Immature natural killer cell (primary cell): ENCODE results near the gene SPINK9. TPM values are rescaled to one million over a fixed set of nuclear protein-coding genes. Genes with fewer than 3 reads are reported as not detected.

Experiments
- DNase-seq, 3 donors: peaks; one replicate each; pipeline ENCODE4 v3.0.0; 2022; ENCODE audit warnings: mixed read lengths in 1 of 3
- H3K27ac Mint-ChIP-seq, 6 donors: one replicate each; pipeline ENCODE4 v1.8.0; 2020; ENCODE audit warnings: mixed read lengths in 6 of 6, mild to moderate bottlenecking in 5 of 6, inconsistent platforms in 4 of 6, moderate library complexity in 3 of 6
- H3K27me3 Mint-ChIP-seq, 3 donors: one replicate each; pipeline ENCODE4 v1.8.0; 2020 to 2021; ENCODE audit warnings: low read depth in 3 of 3, mild to moderate bottlenecking in 3 of 3, mixed read lengths in 3 of 3, moderate library complexity in 3 of 3, inconsistent platforms in 1 of 3
- H3K36me3 Mint-ChIP-seq, 3 donors: one replicate each; pipeline ENCODE4 v1.8.0; 2020; ENCODE audit warnings: mixed read lengths in 3 of 3, inconsistent platforms in 2 of 3, mild to moderate bottlenecking in 2 of 3
- H3K4me1 Mint-ChIP-seq, 2 donors: one replicate each; pipeline ENCODE4 v1.8.0; 2020; ENCODE audit warnings: inconsistent platforms in 2 of 2, mild to moderate bottlenecking in 2 of 2, mixed read lengths in 2 of 2, moderate library complexity in 1 of 2
- H3K4me3 Mint-ChIP-seq, 5 donors: one replicate each; pipeline ENCODE4 v1.8.0; 2020; ENCODE audit warnings: mild to moderate bottlenecking in 5 of 5, mixed read lengths in 5 of 5, inconsistent platforms in 3 of 5, moderate library complexity in 3 of 5
- H3K9me3 Mint-ChIP-seq, 6 donors: one replicate each; pipeline ENCODE4 v1.8.0; 2020; ENCODE audit warnings: mild to moderate bottlenecking in 6 of 6, mixed read lengths in 6 of 6, inconsistent platforms in 4 of 6, moderate library complexity in 3 of 6
- polyA plus RNA-seq, 3 donors: library from polyadenylated mRNA; unstranded; fragments of 300-500 nt; fragmentation: Illumina TruSeq; gene quantifications; one replicate each; pipeline ENCODE4 v1.2.3, GENCODE V29; 2021

Gene SPINK9
- polyA plus RNA-seq, 3 donors from 2014 or later, result not detected

GRCh38 chr5:148336704-148337435 lies 1.5 kb downstream of the SPINK9 start:
- Mint-ChIP-seq H3K9me3 (peaks cover 0 to 6% (median 0%) of the 10 kb centered on the region in 6 donors), H3K27ac (no peak overlapping the region), H3K4me1 (no peaks in the 10 kb centered on the region), H3K27me3 (peaks cover 0 to 4% (median 0%) of the 10 kb centered on the region in 3 donors), H3K4me3 (no peak overlapping the region), H3K36me3 (peaks cover 0 to 2% (median 0%) of the 10 kb centered on the region in 3 donors)
- no peak for DNase-seq

- peaks cover 0 to 4% (median 3%) of the 10 kb centered on the region in 3 donors for H3K36me3 Mint-ChIP-seq
- no peaks in the 10 kb centered on the region for H3K9me3 Mint-ChIP-seq
- no peak for DNase-seq
- H3K4me1 Mint-ChIP-seq, result no peaks in the 10 kb centered on the region
- peaks cover 0 to 5% (median 0%) of the 10 kb centered on the region in 3 donors for H3K27me3 Mint-ChIP-seq
- no peak overlapping the region for H3K27ac Mint-ChIP-seq
- H3K4me3 Mint-ChIP-seq, result no peak overlapping the region
Measured at GRCh38 chr5:148342371-148343045, 7.1 kb downstream of the SPINK9 start.

DNA sequence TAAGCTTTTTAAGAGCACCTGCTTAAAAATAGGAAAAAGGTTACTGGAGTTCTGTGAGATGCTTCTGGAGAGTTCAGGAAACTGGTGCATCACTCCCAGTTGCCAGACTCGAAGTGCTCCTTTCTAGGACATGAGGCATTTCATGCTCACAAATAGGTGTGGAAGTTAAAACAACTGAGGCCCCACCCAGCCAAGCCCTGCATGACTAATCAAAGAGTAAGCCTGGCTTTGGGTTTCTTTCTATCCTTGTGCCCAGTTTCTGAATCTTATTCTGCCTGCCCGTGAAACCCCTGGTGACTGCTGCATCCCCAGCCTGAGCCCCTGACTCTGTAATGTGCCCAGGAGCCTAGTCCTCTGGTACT lies 7.7 kb downstream of the SPINK9 start:
- Mint-ChIP-seq H3K9me3 (no peaks in the 10 kb centered on the region), H3K27ac (no peak overlapping the region), H3K4me3 (no peak overlapping the region), H3K27me3 (peaks cover 0 to 5% (median 0%) of the 10 kb centered on the region in 3 donors), H3K4me1 (no peaks in the 10 kb centered on the region), H3K36me3 (peaks cover 0 to 4% (median 3%) of the 10 kb centered on the region in 3 donors)
- DNase-seq, result no peak

DNA sequence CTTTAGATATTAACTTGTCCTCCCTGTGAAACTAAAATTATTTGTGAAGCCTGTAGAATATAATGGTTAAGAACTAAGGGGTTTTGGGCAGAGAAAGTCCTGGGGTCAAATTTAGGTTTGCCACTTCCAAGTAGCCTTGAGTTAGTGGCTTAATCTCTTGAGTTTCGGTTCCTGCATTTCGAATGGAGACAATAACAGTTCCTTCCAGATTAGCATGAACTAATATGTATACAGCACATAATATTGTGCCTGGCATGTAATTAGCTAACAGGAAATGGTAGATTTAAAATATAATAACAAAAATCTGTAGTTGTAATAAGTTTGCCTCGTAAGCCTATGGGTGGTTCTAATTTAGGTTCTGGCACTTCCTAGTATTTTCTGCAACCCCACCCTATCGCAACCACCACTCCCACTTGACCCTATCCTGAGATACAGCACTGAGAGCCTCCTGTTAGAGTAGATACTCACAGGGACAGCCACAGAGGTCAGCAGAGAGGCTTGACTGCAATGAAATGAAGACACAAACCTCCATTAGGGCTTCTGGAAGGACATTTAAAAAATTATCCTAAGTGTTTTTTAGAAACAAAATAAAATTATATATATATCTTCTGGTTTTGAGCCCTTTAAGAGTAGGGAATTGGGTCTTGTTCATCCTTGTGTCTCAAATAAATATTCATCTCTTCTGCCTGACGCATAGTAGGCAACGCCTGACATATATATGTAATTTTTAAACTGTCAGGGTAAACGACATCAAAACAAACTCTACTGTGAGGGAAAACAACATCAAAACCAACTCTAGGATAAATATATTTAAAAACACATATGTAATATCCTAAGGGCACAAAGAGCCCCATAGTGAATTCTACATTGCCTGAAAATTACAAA lies 8.5 kb downstream of the SPINK9 start:
- no peaks in the 10 kb centered on the region for H3K9me3 Mint-ChIP-seq
- no peaks in the 10 kb centered on the region for H3K4me1 Mint-ChIP-seq
- H3K27ac Mint-ChIP-seq, result no peak overlapping the region

DNA sequence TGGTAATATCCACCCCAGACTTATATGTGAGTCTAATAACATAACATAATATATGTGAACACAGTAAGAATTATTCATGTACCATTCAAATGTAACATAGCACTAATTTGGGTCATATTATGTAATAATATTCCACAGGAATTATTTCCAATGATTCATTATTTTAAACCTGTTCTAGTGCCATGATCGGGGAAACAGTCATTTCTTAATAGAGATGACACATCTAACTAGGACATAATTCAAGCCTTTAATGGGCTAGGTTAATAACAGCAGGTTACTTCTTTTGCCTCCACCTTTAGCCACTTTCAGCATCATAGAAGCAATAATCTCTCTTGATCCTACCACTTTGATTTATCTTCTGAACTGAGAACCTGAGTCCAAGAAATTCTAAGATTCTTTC lies 12.3 kb downstream of the SPINK9 start:
- H3K27ac Mint-ChIP-seq, result no peak overlapping the region
- peaks cover 0 to 2% (median 0%) of the 10 kb centered on the region in 3 donors for H3K27me3 Mint-ChIP-seq
- no peak overlapping the region for H3K4me3 Mint-ChIP-seq
- H3K9me3 Mint-ChIP-seq, result no peaks in the 10 kb centered on the region
- H3K36me3 Mint-ChIP-seq, result peaks cover 0 to 1% (median 0%) of the 10 kb centered on the region in 3 donors
- no peak for DNase-seq
- H3K4me1 Mint-ChIP-seq, result no peaks in the 10 kb centered on the region

More for the DNA sequence above, 8.5 kb downstream of the SPINK9 start:
- Mint-ChIP-seq H3K36me3 (peaks cover 0 to 4% (median 3%) of the 10 kb centered on the region in 3 donors), H3K27me3 (peaks cover 0 to 3% (median 0%) of the 10 kb centered on the region in 3 donors), H3K4me3 (no peak overlapping the region)
- no peak for DNase-seq

DNA sequence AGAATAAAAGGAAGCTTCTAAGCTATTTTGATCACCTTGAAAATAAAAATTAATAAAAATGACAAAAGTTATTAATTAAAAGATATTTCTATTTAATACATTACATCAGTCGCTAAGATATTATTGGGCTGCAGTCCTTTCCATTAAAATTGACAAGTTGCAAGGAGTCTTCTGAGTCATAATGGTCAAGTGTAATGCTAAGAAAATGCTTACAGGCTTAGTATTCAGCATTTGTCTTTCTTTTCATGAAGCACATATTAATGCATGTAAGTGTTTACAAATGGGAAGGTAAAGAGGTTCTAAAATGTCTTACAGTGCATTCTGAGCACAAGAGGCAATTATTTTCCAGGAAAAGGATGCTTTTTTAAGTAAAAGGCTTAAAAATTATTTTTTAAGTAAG lies 17.3 kb downstream of the SPINK9 start:
- no peaks in the 10 kb centered on the region for H3K36me3 Mint-ChIP-seq
- no peaks in the 10 kb centered on the region for H3K9me3 Mint-ChIP-seq
- DNase-seq, result no peak
- no peak overlapping the region for H3K4me3 Mint-ChIP-seq
- H3K27ac Mint-ChIP-seq, result no peak overlapping the region
- peaks cover 0 to 11% (median 0%) of the 10 kb centered on the region in 3 donors for H3K27me3 Mint-ChIP-seq
- H3K4me1 Mint-ChIP-seq, result no peaks in the 10 kb centered on the region

GRCh38 chr5:148353634-148354033 lies 18.3 kb downstream of the SPINK9 start:
- H3K9me3 Mint-ChIP-seq, result no peaks in the 10 kb centered on the region
- H3K36me3 Mint-ChIP-seq, result no peaks in the 10 kb centered on the region
- no peak for DNase-seq
- peaks cover 0 to 11% (median 0%) of the 10 kb centered on the region in 3 donors for H3K27me3 Mint-ChIP-seq
- no peak overlapping the region for H3K4me3 Mint-ChIP-seq
- H3K27ac Mint-ChIP-seq, result no peak overlapping the region
- H3K4me1 Mint-ChIP-seq, result no peaks in the 10 kb centered on the region

DNA sequence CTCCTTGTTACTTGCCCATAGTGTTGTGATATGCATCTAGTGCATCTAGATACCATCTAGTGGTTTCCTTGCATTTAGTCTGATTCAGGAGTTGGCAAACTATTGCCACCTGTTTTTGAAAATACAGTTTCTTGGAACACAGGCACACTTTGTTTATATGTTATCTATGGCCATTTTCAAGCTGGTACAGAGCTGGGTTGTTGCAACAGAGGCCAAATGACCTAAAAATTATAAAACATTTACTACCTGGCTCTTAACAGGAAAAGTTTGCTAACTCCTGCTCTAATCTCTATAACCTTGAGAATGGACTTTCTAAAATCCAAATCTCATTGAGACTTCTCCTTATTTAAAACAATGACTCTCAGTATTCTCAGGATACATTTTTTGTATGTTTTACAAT lies 29.0 kb downstream of the SPINK9 start:
- H3K36me3 Mint-ChIP-seq, result peaks cover 0 to 7% (median 0%) of the 10 kb centered on the region in 3 donors

DNA sequence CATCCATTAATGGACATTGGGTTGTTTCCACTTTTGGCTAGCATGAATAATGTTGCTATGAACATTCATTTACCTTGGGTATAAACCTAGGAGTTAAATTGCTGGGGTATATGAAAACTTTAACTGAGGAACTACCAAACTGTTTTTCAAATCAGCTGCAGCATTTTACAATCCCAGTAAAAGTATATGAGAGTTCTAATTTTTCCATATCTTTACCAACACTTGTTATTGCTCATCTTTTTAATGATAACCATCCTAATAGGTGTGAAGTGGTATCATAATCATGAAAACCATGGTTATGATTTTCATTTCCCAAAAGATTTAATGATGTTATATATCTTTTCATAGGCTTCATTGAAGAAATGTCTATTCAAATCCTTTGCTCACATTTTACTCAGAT lies 32.9 kb downstream of the SPINK9 start:
- H3K27ac Mint-ChIP-seq, result no peak overlapping the region
- H3K9me3 Mint-ChIP-seq, result peaks cover 0 to 18% (median 6%) of the 10 kb centered on the region in 6 donors
- no peak for DNase-seq
- H3K4me3 Mint-ChIP-seq, result no peak overlapping the region
- H3K36me3 Mint-ChIP-seq, result peaks cover 4 to 7% (median 5%) of the 10 kb centered on the region in 3 donors
- H3K4me1 Mint-ChIP-seq, result no peaks in the 10 kb centered on the region
- peaks cover 0 to 10% (median 2%) of the 10 kb centered on the region in 3 donors for H3K27me3 Mint-ChIP-seq

More for the DNA sequence above, 29.0 kb downstream of the SPINK9 start:
- Mint-ChIP-seq H3K4me3 (no peak overlapping the region), H3K27me3 (peaks cover 0 to 7% (median 2%) of the 10 kb centered on the region in 3 donors), H3K4me1 (no peaks in the 10 kb centered on the region), H3K9me3 (peaks cover 0 to 13% (median 7%) of the 10 kb centered on the region in 6 donors), H3K27ac (no peak overlapping the region)
- no peak for DNase-seq

DNA sequence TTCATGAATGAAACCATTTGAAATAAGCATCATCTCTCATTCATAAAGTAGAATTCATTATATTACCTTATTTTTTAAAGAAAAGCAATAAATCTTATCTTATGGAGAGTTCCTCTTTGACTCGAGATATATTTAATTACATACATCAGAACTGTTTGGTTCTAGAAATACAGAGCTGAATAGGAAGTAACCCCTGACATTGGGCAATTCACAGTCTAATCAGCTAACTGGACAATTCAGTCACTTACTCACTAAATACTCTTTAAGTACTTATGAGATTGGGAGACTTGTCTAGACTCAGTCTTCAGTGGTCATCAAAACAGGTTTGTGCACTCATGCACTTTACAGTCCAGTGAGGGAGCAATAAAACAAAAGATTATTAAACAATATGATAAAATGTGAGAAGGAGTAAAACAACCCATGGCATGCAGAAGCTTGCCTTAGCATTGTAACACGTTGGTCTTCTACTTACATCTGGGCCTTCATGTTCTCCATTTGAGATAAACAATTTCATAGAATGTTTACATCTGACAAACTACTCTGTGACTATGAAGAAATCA lies 36.9 kb downstream of the SPINK9 start:
- peaks cover 7 to 9% (median 9%) of the 10 kb centered on the region in 3 donors for H3K36me3 Mint-ChIP-seq
- H3K27me3 Mint-ChIP-seq, result peaks cover 0 to 2% (median 0%) of the 10 kb centered on the region in 3 donors
- DNase-seq, result no peak
- no peaks in the 10 kb centered on the region for H3K4me1 Mint-ChIP-seq
- H3K9me3 Mint-ChIP-seq, result peaks cover 0 to 18% (median 6%) of the 10 kb centered on the region in 6 donors
- no peak overlapping the region for H3K4me3 Mint-ChIP-seq
- H3K27ac Mint-ChIP-seq, result no peak overlapping the region

DNA sequence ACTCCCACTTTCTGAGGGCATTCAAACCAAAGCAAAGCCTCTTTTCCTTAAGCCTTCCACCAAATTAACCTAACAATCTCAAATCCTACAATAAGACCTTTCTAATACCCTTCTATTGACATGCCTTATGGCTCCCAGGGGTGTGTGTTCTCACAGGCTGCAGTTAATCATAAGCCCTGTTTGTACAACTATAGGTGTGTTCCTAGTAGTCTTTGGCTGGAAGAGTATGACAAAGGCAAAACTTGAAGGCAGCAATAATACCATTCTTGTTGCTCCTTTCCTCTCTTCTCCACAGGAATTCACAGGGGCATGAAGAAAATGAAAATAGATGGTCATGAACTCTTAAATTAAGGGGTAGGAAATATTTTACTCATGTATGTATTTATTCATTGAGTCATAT lies 37.5 kb downstream of the SPINK9 start:
- DNase-seq, result no peak
- H3K27ac Mint-ChIP-seq, result no peak overlapping the region
- H3K9me3 Mint-ChIP-seq, result peaks cover 0 to 17% (median 6%) of the 10 kb centered on the region in 6 donors
- H3K27me3 Mint-ChIP-seq, result peaks cover 0 to 2% (median 0%) of the 10 kb centered on the region in 3 donors
- H3K36me3 Mint-ChIP-seq, result peaks cover 9 to 14% (median 11%) of the 10 kb centered on the region in 3 donors
- H3K4me1 Mint-ChIP-seq, result no peaks in the 10 kb centered on the region
- no peak overlapping the region for H3K4me3 Mint-ChIP-seq

GRCh38 chr5:148374690-148375360 lies 39.5 kb downstream of the SPINK9 start:
- no peak for DNase-seq
- Mint-ChIP-seq H3K27me3 (no peaks in the 10 kb centered on the region), H3K36me3 (peaks cover 8 to 19% (median 19%) of the 10 kb centered on the region in 3 donors), H3K27ac (no peak overlapping the region), H3K4me3 (no peak overlapping the region), H3K9me3 (peaks cover 0 to under 1% (median 0%) of the 10 kb centered on the region in 6 donors), H3K4me1 (no peaks in the 10 kb centered on the region)

DNA sequence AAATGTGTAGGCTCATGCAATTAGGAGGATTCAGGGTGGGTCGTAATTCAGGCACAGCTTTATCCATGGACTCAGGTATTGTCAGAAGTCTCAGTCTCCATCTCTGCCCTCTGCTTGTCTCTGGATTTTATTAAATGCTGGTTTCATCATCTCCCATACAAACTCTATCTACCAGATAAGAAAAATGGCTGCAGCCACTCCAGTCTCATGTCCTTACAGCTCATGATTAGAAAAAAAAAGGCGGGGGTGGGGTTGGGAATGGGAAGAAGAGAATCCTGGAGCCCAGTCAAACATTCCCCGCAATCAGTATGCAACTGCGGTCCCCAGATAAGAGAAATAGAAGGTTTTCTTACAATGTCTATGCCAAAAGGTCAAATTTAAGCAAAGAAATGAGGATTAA lies 40.8 kb downstream of the SPINK9 start:
- Mint-ChIP-seq H3K4me3 (no peak overlapping the region), H3K9me3 (no peaks in the 10 kb centered on the region), H3K4me1 (no peaks in the 10 kb centered on the region), H3K36me3 (peaks cover 8 to 18% (median 18%) of the 10 kb centered on the region in 3 donors), H3K27ac (no peak overlapping the region), H3K27me3 (no peaks in the 10 kb centered on the region)
- no peak for DNase-seq
